ENCODE data around the gene CRABP1. TPM values are rescaled to one million over a fixed set of nuclear protein-coding genes. Genes with fewer than 3 reads are reported as not detected.

Gene CRABP1
- total RNA-seq, 2 donors from 2014 or later: not detected

GRCh38 chr15:78325092-78325843 lies 14.9 kb upstream of the CRABP1 start:
- 35% methylated on average over 7 of the region's 7 CpGs for WGBS
- Histone ChIP-seq H3K36me3 (no peaks in the 10 kb centered on the region), H3K9me3 (no peaks in the 10 kb centered on the region), H3K4me3 (no peak overlapping the region), H3K27me3 (replicated peaks; ENCODE audit: insufficient read depth) (no peaks in the 10 kb centered on the region), H3K4me1 (replicated peaks) (no peaks in the 10 kb centered on the region), H3K27ac (no peak overlapping the region)
- no peak for DNase-seq (ENCODE audit: low spot score)
- TF ChIP-seq CTCF (IDR thresholded peaks at IDR 0.05) (no peak), POLR2AphosphoS5 (IDR thresholded peaks at IDR 0.05) (no peak), POLR2A (IDR thresholded peaks at IDR 0.05) (no peak)
- intact Hi-C loops (cut with DNase I): no loop called here

- Histone ChIP-seq H3K36me3 (no peaks in the 10 kb centered on the region), H3K4me1 (replicated peaks) (no peaks in the 10 kb centered on the region), H3K4me3 (no peak overlapping the region), H3K9me3 (no peaks in the 10 kb centered on the region), H3K27ac (no peak overlapping the region), H3K27me3 (replicated peaks; ENCODE audit: insufficient read depth) (no peaks in the 10 kb centered on the region)
- TF ChIP-seq POLR2AphosphoS5 (IDR thresholded peaks at IDR 0.05) (no peak), CTCF (IDR thresholded peaks at IDR 0.05) (no peak), POLR2A (IDR thresholded peaks at IDR 0.05) (no peak)
- no peak for DNase-seq (ENCODE audit: low spot score)
- intact Hi-C loops (cut with DNase I): no loop called here
- WGBS: 82% methylated on average over 1 of the region's 1 CpG
Observed at GRCh38 chr15:78327466-78327865, 12.7 kb upstream of the CRABP1 start.

- H3K36me3 ChIP-seq: no peaks in the 10 kb centered on the region
- TF ChIP-seq POLR2AphosphoS5 (IDR thresholded peaks at IDR 0.05): no peak
- TF ChIP-seq POLR2A (IDR thresholded peaks at IDR 0.05): no peak
- 63% methylated on average over 4 of the region's 4 CpGs for WGBS
- H3K4me1 ChIP-seq (replicated peaks): no peaks in the 10 kb centered on the region
- H3K9me3 ChIP-seq: no peaks in the 10 kb centered on the region
- intact Hi-C loops (cut with DNase I): no loop called here
- no peaks in the 10 kb centered on the region for H3K27me3 ChIP-seq (replicated peaks; ENCODE audit: insufficient read depth)
- no peak overlapping the region for H3K27ac ChIP-seq
- no peak for DNase-seq (ENCODE audit: low spot score)
- H3K4me3 ChIP-seq: no peak overlapping the region
Observed at GRCh38 chr15:78329625-78330024, 10.5 kb upstream of the CRABP1 start.

- peaks cover 14% of the 10 kb centered on the region for H3K27me3 ChIP-seq (replicated peaks; ENCODE audit: insufficient read depth)
- WGBS: 98% methylated on average over 3 of the region's 3 CpGs
- intact Hi-C loops (cut with DNase I): no loop called here
- H3K4me1 ChIP-seq (replicated peaks): no peaks in the 10 kb centered on the region
- DNase-seq (ENCODE audit: low spot score): no peak
- H3K36me3 ChIP-seq: no peaks in the 10 kb centered on the region
- no peak overlapping the region for H3K27ac ChIP-seq
- no peak for TF ChIP-seq POLR2A (IDR thresholded peaks at IDR 0.05)
- TF ChIP-seq CTCF (IDR thresholded peaks at IDR 0.05): no peak
- no peaks in the 10 kb centered on the region for H3K9me3 ChIP-seq
- H3K4me3 ChIP-seq: no peak overlapping the region
Observed at GRCh38 chr15:78334845-78335244, 5.3 kb upstream of the CRABP1 start.

- no peak overlapping the region for H3K4me3 ChIP-seq
- 88% methylated on average over 4 of the region's 4 CpGs for WGBS
- no peak for DNase-seq (ENCODE audit: low spot score)
- H3K9me3 ChIP-seq: no peaks in the 10 kb centered on the region
- intact Hi-C loops (cut with DNase I): no loop called here
- TF ChIP-seq CTCF (IDR thresholded peaks at IDR 0.05): no peak
- no peak for TF ChIP-seq POLR2A (IDR thresholded peaks at IDR 0.05)
- TF ChIP-seq POLR2AphosphoS5 (IDR thresholded peaks at IDR 0.05): no peak
- H3K4me1 ChIP-seq (replicated peaks): no peaks in the 10 kb centered on the region
- H3K27me3 ChIP-seq (replicated peaks; ENCODE audit: insufficient read depth): peaks cover 17% of the 10 kb centered on the region
- H3K27ac ChIP-seq: no peak overlapping the region
- no peaks in the 10 kb centered on the region for H3K36me3 ChIP-seq
Observed at GRCh38 chr15:78335985-78336384, 4.2 kb upstream of the CRABP1 start.
